Panc1 (cell line): ENCODE data around the gene PHACTR4. TPM values are rescaled to one million over a fixed set of nuclear protein-coding genes. Genes with fewer than 3 reads are reported as not detected.
A peak's percentile ranks its signal among the peaks of the same experiment; 100 is the strongest.

Experiments
- ATAC-seq: fragments of 200-7000 bp; cut with Tn5 transposase; 2 replicates; pipeline ENCODE4 v1.9.1; 2020; ENCODE audit warnings: mild to moderate bottlenecking, moderate library complexity
- BruUV-seq: library from RNA; stranded (reverse); fragments of 400-500 nt; replicated peaks from 2 replicates; lab custom pipeline; 2021; lab: Mats Ljungman, UMichigan
- CTCF ChIA-PET: fragments of 300-600 bp; sonication (Branson Sonifier 250); formaldehyde crosslinking; loops from one replicate; lab custom pipeline; 2022; ENCODE audit warnings: antibody characterized with exemption; lab: Charles Lee
- POLR2A ChIA-PET: fragments of 300-600 bp; sonication (Branson Sonifier 250); formaldehyde crosslinking; loops from one replicate; lab custom pipeline; 2022; ENCODE audit warnings: antibody characterized with exemption; lab: Charles Lee
- DNase-seq: peaks from one replicate; pipeline ENCODE4 v3.0.0-alpha.2; 2010; ENCODE audit warnings: low read depth, low spot score
- H3K27ac ChIP-seq: 2 replicates; pipeline ENCODE4 v1.5.1; 2011; ENCODE audit warnings: mild to moderate bottlenecking, low read length, inconsistent platforms
- H3K27me3 ChIP-seq: fragments of 200-500 bp; sonication (Bioruptor generic); 2 replicates; pipeline ENCODE4 v1.6.0; 2014; ENCODE audit warnings: low read length, inconsistent platforms; ENCODE audit not compliant: control insufficient read depth, insufficient read depth
- H3K36me3 ChIP-seq: fragments of 200-500 bp; sonication (Bioruptor generic); 2 replicates; pipeline ENCODE4 v1.5.1; 2014; ENCODE audit warnings: inconsistent platforms, mild to moderate bottlenecking, low read length, moderate library complexity; ENCODE audit not compliant: control insufficient read depth, insufficient read depth
- H3K4me1 ChIP-seq: 2 replicates; pipeline ENCODE4 v1.5.1; 2011; ENCODE audit warnings: inconsistent platforms, mild to moderate bottlenecking, low read length, moderate library complexity; ENCODE audit not compliant: control insufficient read depth, insufficient read depth
- H3K4me3 ChIP-seq, 2 experiments: 2 replicates each; pipeline ENCODE4 v1.5.1; 2011 to 2012; ENCODE audit warnings: low read depth in 2 of 2, low read length in 2 of 2, mild to moderate bottlenecking in 2 of 2, inconsistent platforms in 1 of 2, moderate library complexity in 1 of 2
- H3K9me3 ChIP-seq: fragments of 200-500 bp; sonication (Bioruptor generic); 2 replicates; pipeline ENCODE4 v1.5.1; 2014; ENCODE audit warnings: low read depth, mild to moderate bottlenecking, inconsistent platforms, low read length, moderate library complexity; ENCODE audit not compliant: control insufficient read depth, insufficient read depth
- POLR2AphosphoS5 ChIP-seq: IDR thresholded peaks from 2 replicates; pipeline ENCODE4 v1.6.1; 2012; ENCODE audit warnings: mild to moderate bottlenecking, low read depth, low read length, moderate library complexity
- SIN3A ChIP-seq: IDR thresholded peaks from 2 replicates; pipeline ENCODE4 v1.6.1; 2012; ENCODE audit warnings: low read depth, mild to moderate bottlenecking, low read length, moderate library complexity, borderline replicate concordance; ENCODE audit not compliant: insufficient read depth
- TCF7L2 ChIP-seq: IDR thresholded peaks from 2 replicates; pipeline ENCODE4 v1.6.1; 2011; ENCODE audit warnings: mild to moderate bottlenecking, low read depth, low read length, inconsistent platforms
- in situ Hi-C: cut with HindIII; loops from 2 replicates; pipeline ENCODE4 v1.10.0; 2016; ENCODE audit warnings: low sequenced_read_pairs, low pct_unique_long_range_greater_than_20kb
- intact Hi-C: fragments of 100-400 bp; cut with micrococcal nuclease; formaldehyde crosslinking; loops from one replicate; pipeline ENCODE4 v1.10.0; 2022; ENCODE audit not compliant: unreplicated experiment
- total RNA-seq: library from RNA; stranded (reverse); gene quantifications from one replicate; pipeline ENCODE4 v1.2.1, GENCODE V29; 2021; ENCODE audit not compliant: unreplicated experiment
- TF ChIP-seq, protein P1 (sequence below): fragments of 450-650 bp; IDR thresholded peaks from 2 replicates; pipeline ENCODE4 v1.5.1; 2017; ENCODE audit warnings: mild to moderate bottlenecking
- TF ChIP-seq, protein P2 (sequence below), 2 experiments: IDR thresholded peaks; 2 replicates each; pipeline ENCODE4 v1.6.1; 2011 to 2012; ENCODE audit warnings: low read depth in 2 of 2, control low read depth in 1 of 2, low read length in 1 of 2, mild to moderate bottlenecking in 1 of 2, moderate library complexity in 1 of 2; ENCODE audit not compliant: insufficient read depth in 1 of 2

PHACTR4 gene
- total RNA-seq, 1 experiment from 2014 or later = 63.4 TPM

- Histone ChIP-seq H3K4me1 (peaks cover 12% of the 10 kb centered on the region), H3K27ac (peak overlapping the region; percentile 76), H3K27me3 (no peaks in the 10 kb centered on the region), H3K4me3 (peak overlapping the region; percentile 60 to 69), H3K36me3 (peaks cover 4% of the 10 kb centered on the region; the same call in 1 of the 2 replicates), H3K9me3 (no peaks in the 10 kb centered on the region)
- POLR2A ChIA-PET = no interaction called here
- TF ChIP-seq, protein P1, sequence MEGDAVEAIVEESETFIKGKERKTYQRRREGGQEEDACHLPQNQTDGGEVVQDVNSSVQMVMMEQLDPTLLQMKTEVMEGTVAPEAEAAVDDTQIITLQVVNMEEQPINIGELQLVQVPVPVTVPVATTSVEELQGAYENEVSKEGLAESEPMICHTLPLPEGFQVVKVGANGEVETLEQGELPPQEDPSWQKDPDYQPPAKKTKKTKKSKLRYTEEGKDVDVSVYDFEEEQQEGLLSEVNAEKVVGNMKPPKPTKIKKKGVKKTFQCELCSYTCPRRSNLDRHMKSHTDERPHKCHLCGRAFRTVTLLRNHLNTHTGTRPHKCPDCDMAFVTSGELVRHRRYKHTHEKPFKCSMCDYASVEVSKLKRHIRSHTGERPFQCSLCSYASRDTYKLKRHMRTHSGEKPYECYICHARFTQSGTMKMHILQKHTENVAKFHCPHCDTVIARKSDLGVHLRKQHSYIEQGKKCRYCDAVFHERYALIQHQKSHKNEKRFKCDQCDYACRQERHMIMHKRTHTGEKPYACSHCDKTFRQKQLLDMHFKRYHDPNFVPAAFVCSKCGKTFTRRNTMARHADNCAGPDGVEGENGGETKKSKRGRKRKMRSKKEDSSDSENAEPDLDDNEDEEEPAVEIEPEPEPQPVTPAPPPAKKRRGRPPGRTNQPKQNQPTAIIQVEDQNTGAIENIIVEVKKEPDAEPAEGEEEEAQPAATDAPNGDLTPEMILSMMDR = peak; percentile 55; the same call in 1 of the 2 replicates
- no peak for TF ChIP-seq POLR2AphosphoS5
- in situ Hi-C loops = no loop called here
- DNase-seq (peak; percentile 73), ATAC-seq (peak; percentile 12)
- CTCF ChIA-PET = interaction anchor here (0.9 kb wide), 1 partner anchor 85 kb away, joined by 3 read pairs; no protein-coding TSS in a partner anchor
- intact Hi-C loops = loop anchor here (5.0 kb wide), 1 partner anchor 85 kb away; no protein-coding TSS in a partner anchor
- BruUV-seq = no TSS peak
These were observed 148.1 kb downstream of the PHACTR4 start for GRCh38 chr1:28517649-28517999.

DNA sequence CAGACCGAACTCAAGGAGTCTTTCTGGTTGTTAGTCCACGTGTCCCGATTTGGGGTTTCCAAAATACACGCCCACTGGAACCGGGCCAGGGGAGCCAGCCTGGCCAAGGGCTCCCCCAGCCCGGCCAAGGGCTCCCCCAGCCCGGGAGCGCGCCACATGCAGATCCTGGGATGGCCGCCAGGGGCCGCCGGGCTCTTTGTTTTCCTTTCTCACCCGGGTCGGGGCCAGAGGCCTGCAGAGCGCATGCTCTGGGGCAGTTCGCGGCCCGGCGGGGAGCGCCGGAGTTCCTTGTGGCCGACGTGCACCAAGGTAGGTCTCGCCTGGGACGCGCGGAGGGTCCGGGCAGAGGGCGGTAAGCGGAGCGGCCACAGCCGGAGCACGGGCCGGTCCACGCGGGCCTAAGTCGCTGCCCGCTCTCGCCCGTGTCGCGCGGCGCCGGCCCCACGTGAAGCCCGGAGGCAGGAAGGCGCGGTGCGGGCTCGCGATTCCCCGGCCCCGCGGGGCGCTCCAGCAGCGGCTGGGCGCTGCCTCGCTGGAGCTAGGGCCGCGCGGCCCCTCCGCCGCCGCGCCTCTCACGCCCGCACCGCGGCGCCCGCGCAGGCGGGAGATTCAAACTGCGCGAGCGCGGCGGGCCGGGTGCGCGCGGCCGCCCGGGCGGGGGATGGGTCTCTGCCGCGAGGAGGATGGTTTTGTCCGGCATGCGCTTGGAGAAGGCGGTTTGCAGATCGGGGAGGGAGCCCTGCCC, 148.6 kb downstream of the PHACTR4 start:
- Histone ChIP-seq H3K36me3 (peaks cover 4% of the 10 kb centered on the region; the same call in 1 of the 2 replicates), H3K27me3 (no peaks in the 10 kb centered on the region), H3K4me3 (peak overlapping the region; percentile 60 to 69), H3K27ac (peak overlapping the region; percentile 92), H3K9me3 (no peaks in the 10 kb centered on the region), H3K4me1 (peaks cover 11% of the 10 kb centered on the region)
- TF ChIP-seq, protein P1 = peak; percentile 99
- TF ChIP-seq TCF7L2 = no peak
- TF ChIP-seq, protein P2, sequence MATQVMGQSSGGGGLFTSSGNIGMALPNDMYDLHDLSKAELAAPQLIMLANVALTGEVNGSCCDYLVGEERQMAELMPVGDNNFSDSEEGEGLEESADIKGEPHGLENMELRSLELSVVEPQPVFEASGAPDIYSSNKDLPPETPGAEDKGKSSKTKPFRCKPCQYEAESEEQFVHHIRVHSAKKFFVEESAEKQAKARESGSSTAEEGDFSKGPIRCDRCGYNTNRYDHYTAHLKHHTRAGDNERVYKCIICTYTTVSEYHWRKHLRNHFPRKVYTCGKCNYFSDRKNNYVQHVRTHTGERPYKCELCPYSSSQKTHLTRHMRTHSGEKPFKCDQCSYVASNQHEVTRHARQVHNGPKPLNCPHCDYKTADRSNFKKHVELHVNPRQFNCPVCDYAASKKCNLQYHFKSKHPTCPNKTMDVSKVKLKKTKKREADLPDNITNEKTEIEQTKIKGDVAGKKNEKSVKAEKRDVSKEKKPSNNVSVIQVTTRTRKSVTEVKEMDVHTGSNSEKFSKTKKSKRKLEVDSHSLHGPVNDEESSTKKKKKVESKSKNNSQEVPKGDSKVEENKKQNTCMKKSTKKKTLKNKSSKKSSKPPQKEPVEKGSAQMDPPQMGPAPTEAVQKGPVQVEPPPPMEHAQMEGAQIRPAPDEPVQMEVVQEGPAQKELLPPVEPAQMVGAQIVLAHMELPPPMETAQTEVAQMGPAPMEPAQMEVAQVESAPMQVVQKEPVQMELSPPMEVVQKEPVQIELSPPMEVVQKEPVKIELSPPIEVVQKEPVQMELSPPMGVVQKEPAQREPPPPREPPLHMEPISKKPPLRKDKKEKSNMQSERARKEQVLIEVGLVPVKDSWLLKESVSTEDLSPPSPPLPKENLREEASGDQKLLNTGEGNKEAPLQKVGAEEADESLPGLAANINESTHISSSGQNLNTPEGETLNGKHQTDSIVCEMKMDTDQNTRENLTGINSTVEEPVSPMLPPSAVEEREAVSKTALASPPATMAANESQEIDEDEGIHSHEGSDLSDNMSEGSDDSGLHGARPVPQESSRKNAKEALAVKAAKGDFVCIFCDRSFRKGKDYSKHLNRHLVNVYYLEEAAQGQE (IDR thresholded peaks at IDR 0.05; ENCODE audit: insufficient read depth in 1 of 2, low read depth in 2 of 2, low read length in 1 of 2) = no peak
- no peak; the same call in 1 of the 2 replicates for TF ChIP-seq SIN3A
- peak; percentile 78 for TF ChIP-seq POLR2AphosphoS5
- BruUV-seq = no TSS peak
- CTCF ChIA-PET = interaction anchor here (0.6 kb wide), 1 partner anchor 60 kb away, joined by 4 read pairs; no protein-coding TSS in a partner anchor
- peak; percentile 72 for ATAC-seq
- in situ Hi-C loops (no loop called here), intact Hi-C loops (loop anchor here (5.0 kb wide), 1 partner anchor 84 kb away; no protein-coding TSS in a partner anchor)
- POLR2A ChIA-PET = interaction anchor here (0.6 kb wide), 1 partner anchor 10 kb away, joined by 3 read pairs; no protein-coding TSS in a partner anchor
- DNase-seq = no peak
